Measurements from ENCODE around the gene GSG1L2. TPM values are rescaled to one million over a fixed set of nuclear protein-coding genes. Genes with fewer than 3 reads are reported as not detected.

Gene GSG1L2
- total RNA-seq, 4 donors from 2014 or later = not detected

GRCh38 chr17:9798008-9798407 is 23.9 kb downstream of the GSG1L2 start:
- WGBS, 2 donors = 58 to 65% methylated on average over 3 of the region's 3 CpGs
- intact Hi-C loops (cut with DNase I; ENCODE audit: low total_unique reads) = no loop called here
- no peak overlapping the region for H3K4me3 ChIP-seq (ENCODE audit: low read depth, poor library complexity, severe bottlenecking)
- TF ChIP-seq CTCF (IDR thresholded peaks at IDR 0.05) (no peak), POLR2A (IDR thresholded peaks at IDR 0.05) (no peak)
- DNase-seq (ENCODE audit: low spot score in 2 of 2) = no peak

GRCh38 chr17:9792181-9792840 is 29.6 kb downstream of the GSG1L2 start:
- WGBS, 2 donors = 77 to 84% methylated on average over 15 of the region's 15 CpGs
- intact Hi-C loops (cut with DNase I; ENCODE audit: low total_unique reads) = no loop called here
- TF ChIP-seq POLR2A (IDR thresholded peaks at IDR 0.05) = no peak
- TF ChIP-seq CTCF (IDR thresholded peaks at IDR 0.05) = no peak
- DNase-seq (ENCODE audit: low spot score in 2 of 2) = no peak
- no peak overlapping the region for H3K4me3 ChIP-seq (ENCODE audit: low read depth, poor library complexity, severe bottlenecking)

GRCh38 chr17:9790889-9791876 is 30.7 kb downstream of the GSG1L2 start, which contains the start of gene DHRS7C:
Gene DHRS7C, minus strand, starts transcription at chr17:9791592. Its CDS starts 308 bp downstream, at chr17:9791284.
- no peak within 1 kb of the TSS for H3K4me3 ChIP-seq (ENCODE audit: low read depth, poor library complexity, severe bottlenecking)
- intact Hi-C loops (cut with DNase I; ENCODE audit: low total_unique reads) = no loop called here
- WGBS, 2 donors = 66 to 75% methylated on average over 14 to 15 of the region's 15 CpGs
- no peak for DNase-seq (ENCODE audit: low spot score in 2 of 2)
- TF ChIP-seq CTCF (IDR thresholded peaks at IDR 0.05) = no peak
- TF ChIP-seq POLR2A (IDR thresholded peaks at IDR 0.05) = no peak

- WGBS, 2 donors = 66 to 69% methylated on average over 4 of the region's 4 CpGs
- DNase-seq (ENCODE audit: low spot score in 2 of 2) = no peak
- no peak overlapping the region for H3K4me3 ChIP-seq (ENCODE audit: low read depth, poor library complexity, severe bottlenecking)
- TF ChIP-seq CTCF (IDR thresholded peaks at IDR 0.05) (no peak), POLR2A (IDR thresholded peaks at IDR 0.05) (no peak)
- intact Hi-C loops (cut with DNase I; ENCODE audit: low total_unique reads) = no loop called here
Measured at GRCh38 chr17:9790316-9790715, 31.6 kb downstream of the GSG1L2 start.

GRCh38 chr17:9788601-9789000 is 33.3 kb downstream of the GSG1L2 start:
- TF ChIP-seq CTCF (IDR thresholded peaks at IDR 0.05) = no peak
- TF ChIP-seq POLR2A (IDR thresholded peaks at IDR 0.05) = no peak
- 90 to 91% methylated on average over 6 to 8 of the region's 8 CpGs for WGBS, 2 donors
- intact Hi-C loops (cut with DNase I; ENCODE audit: low total_unique reads) = no loop called here
- DNase-seq (ENCODE audit: low spot score in 2 of 2) = no peak
- no peak overlapping the region for H3K4me3 ChIP-seq (ENCODE audit: low read depth, poor library complexity, severe bottlenecking)
